ENCODE measurements around the gene PDLIM1. TPM values are rescaled to one million over a fixed set of nuclear protein-coding genes. Genes with fewer than 3 reads are reported as not detected.

PDLIM1 gene
- total RNA-seq, 4 donors from 2014 or later: 71.4 to 112 (median 77.7) TPM

DNA sequence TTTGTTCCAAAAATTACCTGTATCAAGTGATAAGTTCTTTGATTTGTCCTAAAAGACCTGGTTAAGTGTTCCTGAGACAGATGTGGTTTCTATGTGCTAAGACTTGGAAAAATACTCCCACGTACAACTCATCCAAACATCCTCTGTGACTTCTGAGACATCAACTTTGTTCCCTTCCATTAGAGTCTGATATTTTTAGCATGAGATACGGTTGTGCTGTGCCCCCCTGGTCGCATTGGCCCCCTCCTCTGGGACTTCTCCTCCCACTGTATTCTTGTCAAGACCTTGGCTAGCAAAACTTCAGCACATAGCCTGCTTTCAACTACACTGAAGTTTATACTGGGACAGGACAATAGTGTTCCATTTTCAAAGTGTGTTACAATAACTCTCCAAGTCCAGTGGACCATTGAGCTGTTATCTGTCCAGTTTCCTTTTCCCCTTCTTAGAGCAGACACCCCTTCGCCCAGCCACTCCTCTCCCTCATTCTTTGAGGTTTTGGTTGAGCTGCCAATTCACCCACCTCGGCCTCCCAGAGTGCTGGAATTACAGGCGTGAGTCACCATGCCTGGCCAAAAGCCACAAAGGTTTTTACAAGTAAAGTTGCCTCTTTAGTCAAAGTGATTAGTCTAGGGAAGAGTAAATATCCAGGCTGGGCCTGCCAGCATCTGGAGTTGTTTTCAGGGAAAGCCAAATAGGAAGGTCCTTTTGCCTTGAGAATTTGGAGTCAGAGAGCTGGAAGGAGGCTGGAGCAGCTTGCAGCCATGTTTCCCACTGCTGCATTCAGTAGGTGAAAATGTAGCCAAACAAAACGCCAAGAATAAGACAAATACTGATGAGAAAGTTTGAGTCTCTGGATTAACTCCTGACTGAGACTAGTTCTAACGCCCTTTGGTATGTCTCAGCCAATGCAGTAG lies 17.8 kb upstream of the PDLIM1 start:
- peak; percentile 85 to 87 for DNase-seq (ENCODE audit: low spot score in 2 of 2)
- Histone ChIP-seq H3K4me1 (peaks cover 16% of the 10 kb centered on the region), H3K27ac (peak overlapping the region; percentile 24), H3K9me3 (no peaks in the 10 kb centered on the region), H3K27me3 (no peaks in the 10 kb centered on the region), H3K36me3 (peaks cover 5% of the 10 kb centered on the region), H3K4me3 (no peak overlapping the region)
- WGBS: 24% methylated on average over 8 of the region's 8 CpGs
- no peak for TF ChIP-seq POLR2AphosphoS5 (IDR thresholded peaks at IDR 0.05)
- no peak for TF ChIP-seq EP300 (IDR thresholded peaks at IDR 0.05)
- TF ChIP-seq, protein P1, sequence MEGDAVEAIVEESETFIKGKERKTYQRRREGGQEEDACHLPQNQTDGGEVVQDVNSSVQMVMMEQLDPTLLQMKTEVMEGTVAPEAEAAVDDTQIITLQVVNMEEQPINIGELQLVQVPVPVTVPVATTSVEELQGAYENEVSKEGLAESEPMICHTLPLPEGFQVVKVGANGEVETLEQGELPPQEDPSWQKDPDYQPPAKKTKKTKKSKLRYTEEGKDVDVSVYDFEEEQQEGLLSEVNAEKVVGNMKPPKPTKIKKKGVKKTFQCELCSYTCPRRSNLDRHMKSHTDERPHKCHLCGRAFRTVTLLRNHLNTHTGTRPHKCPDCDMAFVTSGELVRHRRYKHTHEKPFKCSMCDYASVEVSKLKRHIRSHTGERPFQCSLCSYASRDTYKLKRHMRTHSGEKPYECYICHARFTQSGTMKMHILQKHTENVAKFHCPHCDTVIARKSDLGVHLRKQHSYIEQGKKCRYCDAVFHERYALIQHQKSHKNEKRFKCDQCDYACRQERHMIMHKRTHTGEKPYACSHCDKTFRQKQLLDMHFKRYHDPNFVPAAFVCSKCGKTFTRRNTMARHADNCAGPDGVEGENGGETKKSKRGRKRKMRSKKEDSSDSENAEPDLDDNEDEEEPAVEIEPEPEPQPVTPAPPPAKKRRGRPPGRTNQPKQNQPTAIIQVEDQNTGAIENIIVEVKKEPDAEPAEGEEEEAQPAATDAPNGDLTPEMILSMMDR (IDR thresholded peaks at IDR 0.05): no peak
- no peak for TF ChIP-seq POLR2A (IDR thresholded peaks at IDR 0.05)

DNA sequence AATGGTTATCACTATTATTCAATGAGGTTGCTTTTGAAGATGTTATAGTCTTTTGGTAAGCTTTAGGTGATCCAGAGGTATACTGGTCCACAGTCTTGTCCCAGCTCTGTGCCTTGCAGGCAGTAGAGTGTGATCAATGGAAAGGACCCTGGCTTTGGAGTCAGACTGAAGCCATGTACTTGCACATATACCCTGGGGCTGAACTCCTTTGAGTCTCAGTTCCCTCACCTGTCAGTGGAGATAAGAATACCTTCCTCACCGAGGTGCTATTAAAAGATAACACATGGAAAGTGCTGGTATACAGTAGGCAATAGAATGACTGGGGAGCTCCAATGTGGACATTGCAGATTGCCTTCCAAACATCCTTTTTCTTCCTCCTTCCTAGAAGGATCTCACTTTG lies 16.0 kb upstream of the PDLIM1 start:
- no peak overlapping the region for H3K27ac ChIP-seq
- H3K9me3 ChIP-seq: no peaks in the 10 kb centered on the region
- no peaks in the 10 kb centered on the region for H3K27me3 ChIP-seq
- TF ChIP-seq POLR2AphosphoS5 (IDR thresholded peaks at IDR 0.05): no peak
- TF ChIP-seq EP300 (IDR thresholded peaks at IDR 0.05): no peak
- TF ChIP-seq, protein P1 (IDR thresholded peaks at IDR 0.05): no peak
- no peak for DNase-seq (ENCODE audit: low spot score in 2 of 2)
- WGBS: 80% methylated on average over 1 of the region's 1 CpG
- no peaks in the 10 kb centered on the region for H3K36me3 ChIP-seq
- H3K4me1 ChIP-seq: peaks cover 16% of the 10 kb centered on the region
- no peak overlapping the region for H3K4me3 ChIP-seq

DNA sequence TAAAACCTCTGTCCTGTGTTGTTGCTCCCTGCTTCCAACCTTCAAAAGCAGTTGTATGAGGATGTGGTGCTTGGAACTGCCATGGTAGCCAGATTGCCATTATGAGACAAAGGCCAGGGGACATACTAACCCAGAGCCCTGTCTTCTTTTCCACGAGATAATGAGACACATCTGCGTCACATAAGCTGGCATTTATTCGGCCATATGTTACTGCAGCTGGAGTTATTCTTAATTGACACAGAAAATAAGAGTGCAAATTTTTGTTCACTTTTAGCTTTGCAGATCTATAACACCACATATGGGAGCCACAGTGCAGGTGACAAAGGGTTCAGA lies 15.5 kb upstream of the PDLIM1 start:
- Histone ChIP-seq H3K27ac (no peak overlapping the region), H3K9me3 (no peaks in the 10 kb centered on the region), H3K36me3 (no peaks in the 10 kb centered on the region), H3K4me3 (no peak overlapping the region), H3K4me1 (peaks cover 16% of the 10 kb centered on the region), H3K27me3 (no peaks in the 10 kb centered on the region)
- 79% methylated on average over 3 of the region's 3 CpGs for WGBS
- no peak for DNase-seq (ENCODE audit: low spot score in 2 of 2)
- TF ChIP-seq, protein P1 (IDR thresholded peaks at IDR 0.05): no peak

DNA sequence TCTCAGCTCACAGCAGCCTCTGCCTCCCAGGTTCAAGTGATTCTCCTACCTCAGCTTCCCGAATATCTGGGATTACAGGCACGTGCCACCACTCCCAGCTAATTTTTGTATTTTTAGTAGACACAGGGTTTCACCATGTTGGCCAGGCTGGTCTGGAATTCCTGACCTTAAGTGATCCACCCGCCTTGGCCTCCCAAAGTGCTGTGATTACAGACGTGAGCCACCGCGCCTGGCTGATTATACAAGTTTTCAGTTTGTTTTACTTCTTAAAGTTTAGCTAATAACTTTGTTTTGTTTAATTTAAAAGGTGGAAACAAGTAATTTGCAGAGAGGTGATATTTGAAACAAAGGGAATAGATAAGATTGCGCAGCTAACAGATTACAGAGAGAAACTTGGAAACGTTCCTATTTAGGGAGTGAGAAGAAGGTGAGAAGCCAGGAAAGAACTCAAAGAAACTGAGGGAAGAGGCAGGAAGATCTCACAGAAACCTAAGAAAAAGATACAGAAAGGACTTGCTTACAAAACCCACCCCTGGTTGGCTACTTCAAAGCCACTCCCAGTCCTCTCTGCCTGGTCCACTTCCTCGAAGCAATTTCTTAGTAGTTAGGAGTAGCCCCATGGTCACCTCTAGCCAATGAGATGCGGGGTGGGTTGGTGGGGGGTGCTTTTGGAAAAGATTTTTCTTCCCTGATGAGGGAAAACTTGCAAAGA lies 15.0 kb upstream of the PDLIM1 start:
- H3K4me3 ChIP-seq: no peak overlapping the region
- no peaks in the 10 kb centered on the region for H3K27me3 ChIP-seq
- DNase-seq (ENCODE audit: low spot score in 2 of 2): no peak
- no peak overlapping the region for H3K27ac ChIP-seq
- WGBS: 68% methylated on average over 10 of the region's 10 CpGs
- TF ChIP-seq EP300 (IDR thresholded peaks at IDR 0.05): no peak
- TF ChIP-seq, protein P1 (IDR thresholded peaks at IDR 0.05): no peak
- no peak for TF ChIP-seq POLR2A (IDR thresholded peaks at IDR 0.05)
- TF ChIP-seq POLR2AphosphoS5 (IDR thresholded peaks at IDR 0.05): no peak
- no peaks in the 10 kb centered on the region for H3K36me3 ChIP-seq
- peaks cover 16% of the 10 kb centered on the region for H3K4me1 ChIP-seq
- H3K9me3 ChIP-seq: no peaks in the 10 kb centered on the region

DNA sequence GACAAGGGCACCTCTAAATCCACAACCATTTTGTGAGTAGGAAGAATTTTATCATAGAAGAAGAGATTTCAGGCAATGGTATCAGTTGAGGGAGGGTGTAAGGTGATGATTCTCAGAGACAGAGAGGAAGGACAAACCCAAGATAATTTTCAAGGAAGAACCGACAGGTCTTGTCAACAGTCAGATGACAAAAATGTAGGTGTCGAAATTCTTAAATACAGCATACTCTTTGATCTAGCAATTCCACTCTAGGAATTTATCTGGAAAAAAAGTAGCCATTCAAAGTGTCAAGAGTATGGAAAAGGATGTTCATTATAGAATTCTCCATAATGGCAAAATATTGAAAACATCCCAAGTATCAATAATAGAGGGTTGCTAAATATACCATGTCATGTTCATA lies 14.2 kb upstream of the PDLIM1 start:
- Histone ChIP-seq H3K36me3 (no peaks in the 10 kb centered on the region), H3K9me3 (no peaks in the 10 kb centered on the region), H3K27me3 (no peaks in the 10 kb centered on the region), H3K4me1 (peaks cover 13% of the 10 kb centered on the region), H3K27ac (no peak overlapping the region), H3K4me3 (no peak overlapping the region)
- WGBS: 73% methylated on average over 2 of the region's 2 CpGs
- DNase-seq (ENCODE audit: low spot score in 2 of 2): no peak
- TF ChIP-seq, protein P1 (IDR thresholded peaks at IDR 0.05): no peak
- TF ChIP-seq POLR2A (IDR thresholded peaks at IDR 0.05): no peak
- TF ChIP-seq POLR2AphosphoS5 (IDR thresholded peaks at IDR 0.05): no peak
